Measurements from ENCODE around the gene BBIP1. TPM values are rescaled to one million over a fixed set of nuclear protein-coding genes. Genes with fewer than 3 reads are reported as not detected.

Gene BBIP1
- total RNA-seq, 1 experiment from 2014 or later = 32.9 TPM

DNA sequence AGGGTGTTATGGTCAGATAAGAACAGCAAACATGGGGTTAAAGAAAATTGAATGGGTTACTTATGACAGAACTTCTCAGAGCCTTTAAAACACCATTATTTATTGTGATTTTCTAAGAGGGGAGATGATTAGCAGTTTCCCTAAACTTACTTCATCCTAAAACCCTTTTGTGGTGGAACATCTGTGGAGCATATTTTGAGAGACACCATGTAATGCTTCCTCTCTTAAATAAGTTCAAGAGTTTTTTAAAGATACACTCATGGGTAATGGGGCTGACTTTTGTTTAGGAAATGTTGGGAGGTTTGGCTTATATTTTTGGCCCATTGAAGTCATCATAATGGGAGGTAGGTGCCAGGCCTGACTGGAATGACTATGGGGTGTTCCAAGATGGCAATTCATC, 55.6 kb downstream of the BBIP1 start:
- TF ChIP-seq EZH2 (IDR thresholded peaks at IDR 0.05; ENCODE audit: borderline replicate concordance, low read depth, low read length, poor library complexity, severe bottlenecking) = no peak
- TF ChIP-seq, protein P1, sequence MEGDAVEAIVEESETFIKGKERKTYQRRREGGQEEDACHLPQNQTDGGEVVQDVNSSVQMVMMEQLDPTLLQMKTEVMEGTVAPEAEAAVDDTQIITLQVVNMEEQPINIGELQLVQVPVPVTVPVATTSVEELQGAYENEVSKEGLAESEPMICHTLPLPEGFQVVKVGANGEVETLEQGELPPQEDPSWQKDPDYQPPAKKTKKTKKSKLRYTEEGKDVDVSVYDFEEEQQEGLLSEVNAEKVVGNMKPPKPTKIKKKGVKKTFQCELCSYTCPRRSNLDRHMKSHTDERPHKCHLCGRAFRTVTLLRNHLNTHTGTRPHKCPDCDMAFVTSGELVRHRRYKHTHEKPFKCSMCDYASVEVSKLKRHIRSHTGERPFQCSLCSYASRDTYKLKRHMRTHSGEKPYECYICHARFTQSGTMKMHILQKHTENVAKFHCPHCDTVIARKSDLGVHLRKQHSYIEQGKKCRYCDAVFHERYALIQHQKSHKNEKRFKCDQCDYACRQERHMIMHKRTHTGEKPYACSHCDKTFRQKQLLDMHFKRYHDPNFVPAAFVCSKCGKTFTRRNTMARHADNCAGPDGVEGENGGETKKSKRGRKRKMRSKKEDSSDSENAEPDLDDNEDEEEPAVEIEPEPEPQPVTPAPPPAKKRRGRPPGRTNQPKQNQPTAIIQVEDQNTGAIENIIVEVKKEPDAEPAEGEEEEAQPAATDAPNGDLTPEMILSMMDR (conservative IDR thresholded peaks at IDR 0.05; ENCODE audit: low read depth, low read length) = no peak
- Histone ChIP-seq H3K27me3 (replicated peaks; ENCODE audit: insufficient read depth, low read depth, low read length, poor library complexity) (no peaks in the 10 kb centered on the region), H3K4me1 (ENCODE audit: insufficient read depth, low read length, poor library complexity, severe bottlenecking) (peaks cover 26% of the 10 kb centered on the region), H3K9me3 (ENCODE audit: low read depth, low read length, poor library complexity, severe bottlenecking) (no peaks in the 10 kb centered on the region), H3K27ac (ENCODE audit: low read depth, low read length, poor library complexity, severe bottlenecking) (no peak overlapping the region), H3K36me3 (ENCODE audit: insufficient read depth, low read length, poor library complexity, severe bottlenecking) (no peaks in the 10 kb centered on the region), H3K4me3 (ENCODE audit: low read depth, low read length, poor library complexity, severe bottlenecking) (no peak overlapping the region)
- intact Hi-C loops (cut with micrococcal nuclease; ENCODE audit: unreplicated experiment) = no loop called here
- CTCF ChIA-PET = no interaction called here
- POLR2A ChIA-PET (ENCODE audit: low non-redundant PET) = no interaction called here
- DNase-seq (ENCODE audit: low spot score) = no peak
- BruUV-seq (replicated peaks) = no TSS peak

DNA sequence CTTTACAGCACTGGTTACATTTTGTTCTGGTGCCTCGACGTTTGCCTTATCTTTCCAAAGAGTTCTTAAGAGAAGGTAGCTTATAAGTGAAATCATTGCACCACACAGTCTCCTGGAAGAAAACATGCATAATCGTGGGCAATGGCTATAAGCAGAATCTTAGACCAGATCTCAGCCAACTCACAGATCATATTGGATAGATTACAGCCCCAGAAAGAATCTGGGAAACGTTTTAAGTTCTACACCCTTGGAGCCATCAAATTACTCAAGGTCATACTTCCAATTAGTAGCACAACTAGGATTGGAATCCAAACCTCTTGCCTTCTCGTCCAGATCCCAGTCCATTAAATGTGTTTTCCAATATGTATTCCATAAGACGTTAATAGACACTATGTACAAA, 56.0 kb downstream of the BBIP1 start:
- no peak for DNase-seq (ENCODE audit: low spot score)
- Histone ChIP-seq H3K4me3 (ENCODE audit: low read depth, low read length, poor library complexity, severe bottlenecking) (no peak overlapping the region), H3K9me3 (ENCODE audit: low read depth, low read length, poor library complexity, severe bottlenecking) (no peaks in the 10 kb centered on the region), H3K36me3 (ENCODE audit: insufficient read depth, low read length, poor library complexity, severe bottlenecking) (no peaks in the 10 kb centered on the region), H3K4me1 (ENCODE audit: insufficient read depth, low read length, poor library complexity, severe bottlenecking) (peaks cover 26% of the 10 kb centered on the region), H3K27ac (ENCODE audit: low read depth, low read length, poor library complexity, severe bottlenecking) (no peak overlapping the region), H3K27me3 (replicated peaks; ENCODE audit: insufficient read depth, low read depth, low read length, poor library complexity) (no peaks in the 10 kb centered on the region)
- ChIA-PET POLR2A (ENCODE audit: low non-redundant PET) (no interaction called here), CTCF (no interaction called here)
- TF ChIP-seq, protein P1 (conservative IDR thresholded peaks at IDR 0.05; ENCODE audit: low read depth, low read length) = no peak
- TF ChIP-seq EZH2 (IDR thresholded peaks at IDR 0.05; ENCODE audit: borderline replicate concordance, low read depth, low read length, poor library complexity, severe bottlenecking) = no peak
- no TSS peak for BruUV-seq (replicated peaks)
- intact Hi-C loops (cut with micrococcal nuclease; ENCODE audit: unreplicated experiment) = no loop called here

DNA sequence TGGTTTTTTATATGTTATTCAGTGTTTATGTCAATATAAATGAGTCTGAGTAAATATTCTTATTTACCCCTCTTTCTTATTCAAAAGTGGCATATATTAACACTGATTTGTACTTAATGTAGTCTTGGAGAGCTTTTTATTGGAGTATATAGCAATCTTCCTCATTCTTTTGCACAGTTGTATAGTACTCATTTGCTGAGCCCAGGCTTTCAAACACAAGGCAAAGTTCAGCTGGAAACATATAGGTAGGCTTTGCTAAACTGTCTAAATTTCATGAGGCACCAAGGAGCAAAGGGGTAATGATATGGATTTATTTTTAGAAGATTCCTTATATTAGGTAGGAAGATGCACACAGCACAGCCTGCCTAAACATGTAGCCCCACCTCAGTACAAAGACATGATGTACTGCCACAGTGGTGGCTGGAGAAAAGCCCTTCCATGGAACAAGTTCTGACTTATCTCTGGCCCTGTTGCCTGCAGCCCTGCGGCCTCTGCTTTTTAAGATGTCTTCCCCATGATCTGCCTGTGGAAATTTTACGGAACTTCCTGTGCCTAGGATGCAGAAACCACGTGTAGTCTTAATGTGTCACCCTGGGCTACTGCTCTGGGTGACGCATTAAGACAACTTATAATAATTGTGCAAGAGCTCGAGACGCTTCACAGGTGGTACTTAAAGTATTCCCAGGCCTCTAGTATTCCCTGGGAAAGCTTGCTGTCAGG, 56.9 kb downstream of the BBIP1 start:
- no TSS peak for BruUV-seq (replicated peaks)
- TF ChIP-seq, protein P1 (conservative IDR thresholded peaks at IDR 0.05; ENCODE audit: low read depth, low read length) = no peak
- TF ChIP-seq EZH2 (IDR thresholded peaks at IDR 0.05; ENCODE audit: borderline replicate concordance, low read depth, low read length, poor library complexity, severe bottlenecking) = no peak
- Histone ChIP-seq H3K27me3 (replicated peaks; ENCODE audit: insufficient read depth, low read depth, low read length, poor library complexity) (no peaks in the 10 kb centered on the region), H3K9me3 (ENCODE audit: low read depth, low read length, poor library complexity, severe bottlenecking) (no peaks in the 10 kb centered on the region), H3K4me1 (ENCODE audit: insufficient read depth, low read length, poor library complexity, severe bottlenecking) (peaks cover 26% of the 10 kb centered on the region), H3K4me3 (ENCODE audit: low read depth, low read length, poor library complexity, severe bottlenecking) (no peak overlapping the region), H3K36me3 (ENCODE audit: insufficient read depth, low read length, poor library complexity, severe bottlenecking) (no peaks in the 10 kb centered on the region), H3K27ac (ENCODE audit: low read depth, low read length, poor library complexity, severe bottlenecking) (no peak overlapping the region)
- CTCF ChIA-PET = no interaction called here
- no peak for DNase-seq (ENCODE audit: low spot score)
- POLR2A ChIA-PET (ENCODE audit: low non-redundant PET) = no interaction called here
- intact Hi-C loops (cut with micrococcal nuclease; ENCODE audit: unreplicated experiment) = no loop called here

All from A673 (cell line).